ENCODE results near the gene PRICKLE1. TPM values are rescaled to one million over a fixed set of nuclear protein-coding genes. Genes with fewer than 3 reads are reported as not detected.

PRICKLE1 gene
- total RNA-seq, 1 experiment from 2014 or later: 20.1 TPM

DNA sequence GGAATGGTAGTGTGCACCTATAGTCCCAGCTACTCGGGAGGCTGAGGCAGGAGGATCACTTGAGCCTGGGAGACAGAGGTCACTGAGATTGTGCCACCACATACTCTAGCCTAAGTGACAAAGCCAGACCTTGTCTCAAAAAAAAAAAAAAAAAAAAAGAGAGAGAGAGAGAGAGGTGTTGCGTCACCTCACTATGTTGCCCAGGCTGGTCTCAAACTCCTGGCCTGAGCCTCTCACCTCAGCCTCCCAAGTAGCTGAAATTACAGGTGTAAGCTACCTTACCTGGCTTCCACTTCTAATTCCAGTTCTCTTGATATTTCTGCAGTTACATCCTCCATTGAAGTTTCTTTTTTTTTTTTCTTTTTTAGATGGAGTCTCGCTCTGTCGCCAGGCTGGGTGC lies 94.3 kb downstream of the PRICKLE1 start:
- TF ChIP-seq CTCF (IDR thresholded peaks at IDR 0.05): no peak
- no peak for TF ChIP-seq TCF7L2 (IDR thresholded peaks at IDR 0.05; ENCODE audit: low read depth, low read length)
- TF ChIP-seq SIN3A (IDR thresholded peaks at IDR 0.05; ENCODE audit: borderline replicate concordance, insufficient read depth, low read depth, low read length): no peak
- no peak for TF ChIP-seq POLR2AphosphoS5 (IDR thresholded peaks at IDR 0.05; ENCODE audit: low read depth, low read length)
- TF ChIP-seq, protein P1, sequence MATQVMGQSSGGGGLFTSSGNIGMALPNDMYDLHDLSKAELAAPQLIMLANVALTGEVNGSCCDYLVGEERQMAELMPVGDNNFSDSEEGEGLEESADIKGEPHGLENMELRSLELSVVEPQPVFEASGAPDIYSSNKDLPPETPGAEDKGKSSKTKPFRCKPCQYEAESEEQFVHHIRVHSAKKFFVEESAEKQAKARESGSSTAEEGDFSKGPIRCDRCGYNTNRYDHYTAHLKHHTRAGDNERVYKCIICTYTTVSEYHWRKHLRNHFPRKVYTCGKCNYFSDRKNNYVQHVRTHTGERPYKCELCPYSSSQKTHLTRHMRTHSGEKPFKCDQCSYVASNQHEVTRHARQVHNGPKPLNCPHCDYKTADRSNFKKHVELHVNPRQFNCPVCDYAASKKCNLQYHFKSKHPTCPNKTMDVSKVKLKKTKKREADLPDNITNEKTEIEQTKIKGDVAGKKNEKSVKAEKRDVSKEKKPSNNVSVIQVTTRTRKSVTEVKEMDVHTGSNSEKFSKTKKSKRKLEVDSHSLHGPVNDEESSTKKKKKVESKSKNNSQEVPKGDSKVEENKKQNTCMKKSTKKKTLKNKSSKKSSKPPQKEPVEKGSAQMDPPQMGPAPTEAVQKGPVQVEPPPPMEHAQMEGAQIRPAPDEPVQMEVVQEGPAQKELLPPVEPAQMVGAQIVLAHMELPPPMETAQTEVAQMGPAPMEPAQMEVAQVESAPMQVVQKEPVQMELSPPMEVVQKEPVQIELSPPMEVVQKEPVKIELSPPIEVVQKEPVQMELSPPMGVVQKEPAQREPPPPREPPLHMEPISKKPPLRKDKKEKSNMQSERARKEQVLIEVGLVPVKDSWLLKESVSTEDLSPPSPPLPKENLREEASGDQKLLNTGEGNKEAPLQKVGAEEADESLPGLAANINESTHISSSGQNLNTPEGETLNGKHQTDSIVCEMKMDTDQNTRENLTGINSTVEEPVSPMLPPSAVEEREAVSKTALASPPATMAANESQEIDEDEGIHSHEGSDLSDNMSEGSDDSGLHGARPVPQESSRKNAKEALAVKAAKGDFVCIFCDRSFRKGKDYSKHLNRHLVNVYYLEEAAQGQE (IDR thresholded peaks at IDR 0.05; ENCODE audit: insufficient read depth in 1 of 2, low read depth in 2 of 2, low read length in 1 of 2): no peak
- BruUV-seq (replicated peaks): no TSS peak
- Histone ChIP-seq H3K9me3 (ENCODE audit: control insufficient read depth, insufficient read depth, low read depth, low read length) (no peaks in the 10 kb centered on the region), H3K27ac (ENCODE audit: low read length) (no peak overlapping the region), H3K4me3 (ENCODE audit: low read depth in 2 of 2, low read length in 2 of 2) (no peak overlapping the region), H3K36me3 (ENCODE audit: control insufficient read depth, insufficient read depth, low read length) (no peaks in the 10 kb centered on the region; the same call in 1 of the 2 replicates), H3K27me3 (ENCODE audit: control insufficient read depth, insufficient read depth, low read length) (no peaks in the 10 kb centered on the region), H3K4me1 (ENCODE audit: control insufficient read depth, insufficient read depth, low read length) (no peaks in the 10 kb centered on the region)
- no peak for DNase-seq (ENCODE audit: low read depth, low spot score)
- ChIA-PET POLR2A (no interaction called here), CTCF (no interaction called here)
- in situ Hi-C loops (cut with HindIII; ENCODE audit: low pct_unique_long_range_greater_than_20kb, low sequenced_read_pairs): no loop called here
- intact Hi-C loops (cut with micrococcal nuclease; ENCODE audit: unreplicated experiment): no loop called here
- ATAC-seq: no peak

GRCh38 chr12:42492267-42492666 lies 97.3 kb downstream of the PRICKLE1 start:
- in situ Hi-C loops (cut with HindIII; ENCODE audit: low pct_unique_long_range_greater_than_20kb, low sequenced_read_pairs): no loop called here
- CTCF ChIA-PET: no interaction called here
- ATAC-seq: no peak

More at GRCh38 chr12:42492267-42492666, 97.3 kb downstream of the PRICKLE1 start:
- TF ChIP-seq SIN3A (IDR thresholded peaks at IDR 0.05; ENCODE audit: borderline replicate concordance, insufficient read depth, low read depth, low read length) (no peak), POLR2AphosphoS5 (IDR thresholded peaks at IDR 0.05; ENCODE audit: low read depth, low read length) (no peak), CTCF (IDR thresholded peaks at IDR 0.05) (no peak), TCF7L2 (IDR thresholded peaks at IDR 0.05; ENCODE audit: low read depth, low read length) (no peak)
- TF ChIP-seq, protein P1 (IDR thresholded peaks at IDR 0.05; ENCODE audit: insufficient read depth in 1 of 2, low read depth in 2 of 2, low read length in 1 of 2): no peak
- no peak for DNase-seq (ENCODE audit: low read depth, low spot score)
- H3K4me3 ChIP-seq (ENCODE audit: low read depth in 2 of 2, low read length in 2 of 2): no peak overlapping the region
- POLR2A ChIA-PET: interaction anchor here (0.6 kb wide), 1 partner anchor 44 kb away, joined by 8 read pairs; no protein-coding TSS in a partner anchor
- H3K9me3 ChIP-seq (ENCODE audit: control insufficient read depth, insufficient read depth, low read depth, low read length): no peaks in the 10 kb centered on the region
- no peaks in the 10 kb centered on the region for H3K4me1 ChIP-seq (ENCODE audit: control insufficient read depth, insufficient read depth, low read length)
- no peak overlapping the region for H3K27ac ChIP-seq (ENCODE audit: low read length)
- BruUV-seq (replicated peaks): no TSS peak
- intact Hi-C loops (cut with micrococcal nuclease; ENCODE audit: unreplicated experiment): no loop called here
- H3K36me3 ChIP-seq (ENCODE audit: control insufficient read depth, insufficient read depth, low read length): no peaks in the 10 kb centered on the region; the same call in 1 of the 2 replicates
- no peaks in the 10 kb centered on the region for H3K27me3 ChIP-seq (ENCODE audit: control insufficient read depth, insufficient read depth, low read length)
